HG03575 (cell line): ENCODE results near the gene GLO1.

Experiments
- ATAC-seq: cut with Tn5 transposase; IDR thresholded peaks from one replicate; pipeline ENCODE4 v1.9.1; 2021; ENCODE audit not compliant: unreplicated experiment, insufficient number of reproducible peaks, low FRiP score; ENCODE audit errors: extremely low read depth

Gene GLO1

GRCh38 chr6:38702558-38703397 is at the start of gene GLO1:
GLO1 (minus strand) TSS chr6:38703145; CDS start chr6:38703054, 91 bp downstream.
- ATAC-seq = peak; percentile 89

GRCh38 chr6:38750968-38751615 is 48.1 kb upstream of the GLO1 start:
- no peak for ATAC-seq

- no peak for ATAC-seq
Observed at GRCh38 chr6:38749473-38749872, 46.5 kb upstream of the GLO1 start.

- no peak for ATAC-seq
Observed at GRCh38 chr6:38739532-38739931, 36.6 kb upstream of the GLO1 start.

- no peak for ATAC-seq
Observed at GRCh38 chr6:38738261-38738660, 35.3 kb upstream of the GLO1 start.

- no peak for ATAC-seq
Observed at GRCh38 chr6:38736951-38737350, 34.0 kb upstream of the GLO1 start.

- ATAC-seq = no peak
Observed at GRCh38 chr6:38730140-38730862, 27.4 kb upstream of the GLO1 start.

- ATAC-seq = no peak
Observed at GRCh38 chr6:38728203-38728602, 25.3 kb upstream of the GLO1 start.

- no peak for ATAC-seq
Observed at GRCh38 chr6:38725414-38726183, 22.7 kb upstream of the GLO1 start.

GRCh38 chr6:38724343-38724742 is 21.4 kb upstream of the GLO1 start:
- ATAC-seq = no peak

- no peak for ATAC-seq
Observed at GRCh38 chr6:38723783-38724182, 20.8 kb upstream of the GLO1 start.

GRCh38 chr6:38722727-38723334 is 19.9 kb upstream of the GLO1 start:
- ATAC-seq = no peak

GRCh38 chr6:38722038-38722437 is 19.1 kb upstream of the GLO1 start:
- ATAC-seq = no peak

- ATAC-seq = no peak
Observed at GRCh38 chr6:38720295-38720694, 17.4 kb upstream of the GLO1 start.

GRCh38 chr6:38719358-38719757 is 16.4 kb upstream of the GLO1 start:
- ATAC-seq = no peak

- no peak for ATAC-seq
Observed at GRCh38 chr6:38716825-38717224, 13.9 kb upstream of the GLO1 start.

GRCh38 chr6:38715016-38715689 is 12.2 kb upstream of the GLO1 start, which contains the start of gene DNAH8:
DNAH8 (plus strand) TSS chr6:38715311; CDS start chr6:38722810, 7,499 bp downstream.
- no peak for ATAC-seq
